Measurements from ENCODE around the gene LRRC74A.

Gene LRRC74A

GRCh38 chr14:76810525-76810924 is 15.7 kb upstream of the LRRC74A start:
- no peak for DNase-seq (ENCODE audit: low spot score)

GRCh38 chr14:76810953-76811400 is 15.2 kb upstream of the LRRC74A start:
- peak; percentile 19 for DNase-seq (ENCODE audit: low spot score)

GRCh38 chr14:76811561-76811960 is 14.6 kb upstream of the LRRC74A start:
- DNase-seq (ENCODE audit: low spot score), result no peak

- DNase-seq (ENCODE audit: low spot score), result no peak
These were observed 14.2 kb upstream of the LRRC74A start for GRCh38 chr14:76812093-76812421.

GRCh38 chr14:76812422-76813383 is 13.5 kb upstream of the LRRC74A start, which contains the start of gene ANGEL1:
Gene ANGEL1 (minus strand): TSS chr14:76812882. CDS start chr14:76812827, 55 bp downstream.
- peak; percentile 96 for DNase-seq (ENCODE audit: low spot score)

GRCh38 chr14:76814726-76815645 is 11.2 kb upstream of the LRRC74A start:
- no peak for DNase-seq (ENCODE audit: low spot score)

- DNase-seq (ENCODE audit: low spot score), result no peak
These were observed 5.5 kb upstream of the LRRC74A start for GRCh38 chr14:76820700-76821099.

GRCh38 chr14:76827696-76828296 is 1.6 kb downstream of the LRRC74A start:
- DNase-seq (ENCODE audit: low spot score), result no peak

GRCh38 chr14:76828339-76829012 is 2.3 kb downstream of the LRRC74A start:
- no peak for DNase-seq (ENCODE audit: low spot score)

GRCh38 chr14:76829013-76829365 is 2.8 kb downstream of the LRRC74A start:
- no peak for DNase-seq (ENCODE audit: low spot score)

GRCh38 chr14:76829650-76830421 is 3.6 kb downstream of the LRRC74A start:
- no peak for DNase-seq (ENCODE audit: low spot score)

GRCh38 chr14:76830556-76830955 is 4.3 kb downstream of the LRRC74A start:
- no peak for DNase-seq (ENCODE audit: low spot score)

GRCh38 chr14:76832503-76832988 is 6.3 kb downstream of the LRRC74A start:
- no peak for DNase-seq (ENCODE audit: low spot score)

GRCh38 chr14:76833011-76833410 is 6.8 kb downstream of the LRRC74A start:
- DNase-seq (ENCODE audit: low spot score), result no peak

- no peak for DNase-seq (ENCODE audit: low spot score)
These were observed 8.0 kb downstream of the LRRC74A start for GRCh38 chr14:76834241-76834661.

GRCh38 chr14:76836029-76836630 is 9.9 kb downstream of the LRRC74A start:
- DNase-seq (ENCODE audit: low spot score), result no peak

- DNase-seq (ENCODE audit: low spot score), result no peak
These were observed 11.3 kb downstream of the LRRC74A start for GRCh38 chr14:76837524-76837923.

- DNase-seq (ENCODE audit: low spot score), result no peak
These were observed 16.2 kb downstream of the LRRC74A start for GRCh38 chr14:76842414-76842813.

- DNase-seq (ENCODE audit: low spot score), result peak; percentile 69
These were observed 18.0 kb downstream of the LRRC74A start for GRCh38 chr14:76844223-76844622.

GRCh38 chr14:76846331-76847047 is 20.3 kb downstream of the LRRC74A start:
- DNase-seq (ENCODE audit: low spot score), result no peak

Measured in CD4-positive, alpha-beta T cell treated with Interleukin-6 at 100 ng/mL for 8 hours (primary cell).